GM04504 (cell line): ENCODE measurements around the gene RPS6KB2.

Experiments used
- DNase-seq: peaks from one replicate; pipeline ENCODE4 v3.0.0-alpha.2; 2012; ENCODE audit warnings: low read depth

Gene RPS6KB2

GRCh38 chr11:67428052-67429001, at the start of gene RPS6KB2:
Gene RPS6KB2, plus strand, starts transcription at chr11:67428494. Its CDS starts 52 bp downstream, at chr11:67428546.
- DNase-seq, result peak; percentile 93

GRCh38 chr11:67378544-67378943, 49.8 kb upstream of the RPS6KB2 start:
- no peak for DNase-seq

GRCh38 chr11:67379061-67380058, 48.9 kb upstream of the RPS6KB2 start:
- DNase-seq, result no peak

GRCh38 chr11:67381244-67381972, 46.9 kb upstream of the RPS6KB2 start:
- DNase-seq, result no peak

GRCh38 chr11:67382276-67383136, 45.8 kb upstream of the RPS6KB2 start:
- peak; percentile 54 for DNase-seq

GRCh38 chr11:67384851-67385366, 43.4 kb upstream of the RPS6KB2 start:
- no peak for DNase-seq

- DNase-seq, result no peak
Observed at GRCh38 chr11:67387069-67387468, 41.2 kb upstream of the RPS6KB2 start.

- no peak for DNase-seq
Observed at GRCh38 chr11:67387518-67387917, 40.8 kb upstream of the RPS6KB2 start.

GRCh38 chr11:67389477-67389876, 38.8 kb upstream of the RPS6KB2 start:
- no peak for DNase-seq

- DNase-seq, result no peak
Observed at GRCh38 chr11:67390947-67391303, 37.4 kb upstream of the RPS6KB2 start.

- DNase-seq, result peak; percentile 84
Observed at GRCh38 chr11:67391304-67392182, 36.8 kb upstream of the RPS6KB2 start, which contains the start of gene RAD9A. Gene RAD9A, plus strand, starts transcription at chr11:67391986. Its CDS starts 59 bp downstream, at chr11:67392045.

GRCh38 chr11:67392183-67392715, 36.0 kb upstream of the RPS6KB2 start:
- no peak for DNase-seq

GRCh38 chr11:67393437-67393836, 34.9 kb upstream of the RPS6KB2 start:
- no peak for DNase-seq

GRCh38 chr11:67393990-67394389, 34.3 kb upstream of the RPS6KB2 start:
- no peak for DNase-seq

GRCh38 chr11:67395555-67396258, 32.6 kb upstream of the RPS6KB2 start:
- no peak for DNase-seq

- no peak for DNase-seq
Observed at GRCh38 chr11:67396259-67396581, 32.1 kb upstream of the RPS6KB2 start.

GRCh38 chr11:67396587-67397389, 31.5 kb upstream of the RPS6KB2 start:
- DNase-seq, result no peak

GRCh38 chr11:67397536-67397935, 30.8 kb upstream of the RPS6KB2 start:
- no peak for DNase-seq
